NCI-H446 (cell line): ENCODE data around the gene WDR73.

ENCODE experiments used
- DNase-seq, 2 experiments: peaks; one replicate each; lab custom pipeline; 2025; lab: John Stamatoyannopoulos, UW

Gene WDR73

GRCh38 chr15:84611631-84612030 lies 42.5 kb downstream of the WDR73 start:
- no peak for DNase-seq

- no peak for DNase-seq
Observed at GRCh38 chr15:84609818-84610525, 44.1 kb downstream of the WDR73 start.

GRCh38 chr15:84608707-84609284 lies 45.3 kb downstream of the WDR73 start:
- no peak for DNase-seq

DNA sequence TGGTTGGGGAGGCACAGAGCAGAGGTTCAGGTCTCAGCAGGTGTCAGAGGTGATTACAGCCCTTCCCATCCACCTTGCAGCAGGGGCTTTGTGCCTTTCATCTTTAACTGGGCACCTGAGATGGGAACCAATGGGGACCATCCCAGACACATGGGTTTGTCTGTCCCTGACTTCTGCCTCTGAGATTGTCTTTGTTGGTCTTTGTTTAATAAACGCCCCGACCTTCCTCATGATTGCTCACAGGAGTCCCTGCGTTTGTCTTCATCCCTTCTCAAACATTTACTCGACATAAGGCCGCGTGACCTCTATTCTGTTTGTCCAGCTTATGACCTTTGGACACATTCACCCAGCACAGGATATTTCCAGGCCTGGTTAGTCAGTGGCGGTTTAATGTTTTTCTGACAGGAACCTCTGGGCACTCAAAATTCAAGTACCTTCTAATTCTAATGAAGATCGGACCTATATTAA lies 47.4 kb downstream of the WDR73 start:
- DNase-seq = no peak

GRCh38 chr15:84605554-84605882 lies 48.6 kb downstream of the WDR73 start:
- DNase-seq = no peak

- no peak for DNase-seq
Observed at GRCh38 chr15:84604826-84605553, 49.1 kb downstream of the WDR73 start.

DNA sequence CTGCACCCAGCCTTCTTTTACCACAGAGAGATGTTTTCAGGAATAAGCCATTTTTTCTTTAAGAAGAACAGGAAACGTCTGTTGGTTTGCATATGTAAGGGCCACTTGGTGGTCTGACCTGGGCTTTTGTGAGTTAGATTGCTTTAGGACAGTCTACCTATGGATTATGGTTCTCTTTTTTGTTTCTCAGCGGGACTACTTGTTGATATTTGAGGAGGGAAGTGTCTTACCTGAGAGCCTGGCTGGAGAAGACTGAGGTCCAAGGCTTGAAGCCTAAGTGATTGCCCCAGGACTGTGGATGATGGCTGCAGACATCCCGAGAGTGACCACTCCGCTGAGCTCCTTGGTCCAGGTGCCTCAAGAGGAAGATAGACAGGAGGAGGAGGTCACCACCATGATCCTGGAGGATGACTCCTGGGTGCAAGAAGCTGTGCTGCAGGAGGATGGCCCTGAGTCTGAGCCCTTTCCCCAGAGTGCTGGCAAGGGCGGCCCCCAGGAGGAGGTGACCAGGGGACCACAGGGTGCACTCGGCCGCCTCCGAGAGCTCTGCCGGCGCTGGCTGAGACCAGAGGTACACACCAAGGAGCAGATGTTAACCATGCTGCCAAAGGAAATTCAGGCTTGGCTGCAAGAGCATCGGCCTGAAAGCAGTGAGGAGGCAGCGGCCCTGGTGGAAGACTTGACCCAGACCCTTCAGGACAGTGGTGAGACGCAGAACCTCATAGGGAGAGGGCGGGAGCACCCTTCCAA lies 50.3 kb downstream of the WDR73 start:
- DNase-seq = no peak

DNA sequence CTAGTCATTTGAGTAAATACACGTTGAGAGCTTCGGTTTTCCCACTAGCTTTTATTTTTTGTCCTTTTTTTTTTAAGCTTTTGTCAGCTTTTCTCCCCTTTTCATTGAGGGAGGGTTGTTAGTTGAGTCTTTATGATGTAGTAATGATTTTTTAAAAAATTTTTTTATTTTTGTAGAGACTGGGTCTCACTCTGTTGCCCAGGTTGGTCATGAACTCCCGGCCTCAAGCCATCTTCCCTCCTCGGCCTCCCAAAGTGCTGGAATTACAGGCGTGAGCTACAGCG lies 52.6 kb downstream of the WDR73 start:
- DNase-seq = no peak

DNA sequence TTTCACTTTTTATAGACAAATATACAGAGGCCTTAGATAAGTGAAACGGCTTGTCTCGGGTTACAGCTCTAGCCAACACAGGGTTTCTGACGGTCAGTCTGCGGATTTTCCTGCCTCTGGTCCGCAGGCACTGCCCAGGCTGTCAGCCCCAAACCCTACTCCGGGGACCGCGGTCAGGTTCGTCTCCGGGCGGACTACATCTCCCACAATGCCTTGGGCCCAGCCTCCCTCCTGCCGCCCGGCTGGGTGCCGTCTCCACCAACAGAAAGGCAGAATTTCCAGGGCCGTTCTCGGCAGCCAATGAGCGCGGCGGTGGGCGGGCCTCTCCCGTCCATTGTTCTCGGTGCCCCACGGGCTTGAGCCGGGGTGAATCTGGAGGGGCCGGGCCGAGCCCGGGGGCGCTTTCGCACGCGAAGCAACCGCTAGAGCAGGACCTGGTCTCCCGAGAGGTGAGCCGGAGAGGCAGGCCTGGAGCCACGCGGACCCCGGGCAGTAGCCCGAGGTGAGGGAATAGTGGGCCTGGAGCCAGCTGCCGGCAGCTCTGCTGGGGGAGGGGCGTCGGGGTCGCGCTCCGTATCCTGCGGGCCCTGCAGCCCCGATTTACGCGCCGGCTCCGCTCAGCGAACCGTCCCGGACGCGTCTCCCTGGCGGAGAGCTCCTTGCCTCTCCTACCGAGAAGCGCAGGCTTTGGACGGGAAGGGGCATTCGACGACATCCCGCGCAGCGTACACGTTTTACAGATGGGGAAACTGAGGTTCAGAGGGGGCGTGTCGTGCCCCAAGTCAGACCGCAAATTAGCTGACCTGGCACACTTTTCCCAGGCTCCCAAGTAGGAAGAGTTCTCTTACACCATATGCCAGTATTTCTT lies 53.2 kb downstream of the WDR73 start, which contains the start of gene ZSCAN2:
Gene ZSCAN2 (plus strand): TSS at position 323 of the 868 bp plus-strand sequence. CDS start 2,919 bp downstream, outside the sequence.
- DNase-seq = peak; percentile 87 to 95

GRCh38 chr15:84600331-84600686 lies 53.8 kb downstream of the WDR73 start:
- peak; percentile 63 to 74 for DNase-seq

- DNase-seq = no peak
Observed at GRCh38 chr15:84599906-84600305, 54.2 kb downstream of the WDR73 start.

DNA sequence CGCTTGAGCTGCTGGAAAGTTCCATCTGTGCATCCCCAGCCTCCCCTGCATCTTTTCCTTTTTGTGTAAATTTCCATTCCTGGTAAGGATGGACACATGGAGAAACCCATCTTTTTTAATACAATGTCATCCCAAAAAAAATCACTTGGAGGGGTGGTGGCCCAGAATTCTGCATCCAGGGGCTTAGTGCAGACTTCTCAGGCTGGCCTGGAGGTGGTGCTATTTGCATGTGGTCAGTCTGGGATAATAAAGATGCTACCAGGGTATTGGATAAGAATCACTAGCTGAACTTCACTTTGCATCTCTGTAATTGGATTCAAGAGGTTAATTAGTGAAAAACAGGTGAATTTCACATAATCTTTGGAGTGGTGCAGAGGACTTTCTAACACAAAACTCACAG lies 55.1 kb downstream of the WDR73 start:
- DNase-seq = peak; percentile 15 to 51

DNA sequence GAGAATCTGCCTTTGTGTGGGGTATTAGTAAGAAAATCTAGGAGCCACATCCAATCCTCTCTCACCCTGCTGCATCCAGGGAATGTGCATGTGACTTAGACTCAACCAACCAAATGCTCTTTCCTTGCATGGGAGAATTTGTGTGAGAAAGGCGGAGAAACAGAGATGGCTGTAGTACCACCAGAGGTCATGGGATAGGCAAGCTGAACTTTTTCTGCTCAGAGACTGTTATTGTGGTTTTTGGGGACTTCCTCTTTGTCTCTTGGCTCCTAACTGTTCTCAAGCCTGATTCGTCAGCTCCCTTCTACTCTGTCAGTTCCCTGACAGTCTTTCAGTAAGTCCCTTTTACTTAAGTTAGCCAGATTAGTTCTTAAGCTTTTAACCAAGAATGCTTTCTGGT lies 55.8 kb downstream of the WDR73 start:
- DNase-seq = no peak

DNA sequence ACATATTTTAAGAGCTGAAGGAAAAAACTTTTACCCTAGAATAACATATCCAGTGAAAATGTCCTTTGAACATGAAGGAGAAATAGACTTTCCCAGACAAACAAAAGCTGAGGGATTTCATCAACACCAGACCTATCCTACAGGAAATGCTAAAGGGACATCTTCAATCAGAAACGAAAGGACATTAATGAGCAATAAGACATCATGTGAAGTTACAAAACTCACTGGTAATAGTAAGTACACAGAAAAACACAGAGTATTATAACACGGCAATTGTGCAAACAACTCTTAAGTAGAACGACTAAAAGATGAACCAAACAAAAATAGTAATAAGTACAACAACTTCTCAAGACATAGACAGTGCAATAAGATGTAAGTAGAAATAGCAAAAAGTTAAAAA lies 56.8 kb downstream of the WDR73 start:
- DNase-seq = no peak

- no peak for DNase-seq
Observed at GRCh38 chr15:84595660-84596059, 58.4 kb downstream of the WDR73 start.

- peak in 1 of 2 experiments; percentile 4 for DNase-seq
Observed at GRCh38 chr15:84594617-84595290, 59.3 kb downstream of the WDR73 start.

DNA sequence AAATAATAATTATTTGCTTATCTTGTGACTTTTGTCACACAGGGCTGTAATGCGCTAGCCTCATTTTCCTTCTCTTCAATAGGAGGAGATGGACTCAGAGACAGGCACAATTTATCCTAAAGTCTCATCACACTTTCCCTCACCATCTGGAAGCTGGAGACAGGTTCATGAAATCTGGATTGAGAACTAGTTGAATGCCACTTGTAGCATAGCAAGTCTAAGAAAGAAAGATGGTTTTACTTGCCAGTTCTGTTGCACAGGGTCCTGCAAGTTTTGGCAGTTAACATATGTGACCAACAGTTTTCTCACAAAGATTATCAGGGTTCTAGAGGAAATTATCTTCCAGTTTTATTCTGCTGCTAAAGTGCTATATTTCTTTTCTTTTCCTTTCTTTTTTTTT lies 62.3 kb downstream of the WDR73 start:
- no peak for DNase-seq

DNA sequence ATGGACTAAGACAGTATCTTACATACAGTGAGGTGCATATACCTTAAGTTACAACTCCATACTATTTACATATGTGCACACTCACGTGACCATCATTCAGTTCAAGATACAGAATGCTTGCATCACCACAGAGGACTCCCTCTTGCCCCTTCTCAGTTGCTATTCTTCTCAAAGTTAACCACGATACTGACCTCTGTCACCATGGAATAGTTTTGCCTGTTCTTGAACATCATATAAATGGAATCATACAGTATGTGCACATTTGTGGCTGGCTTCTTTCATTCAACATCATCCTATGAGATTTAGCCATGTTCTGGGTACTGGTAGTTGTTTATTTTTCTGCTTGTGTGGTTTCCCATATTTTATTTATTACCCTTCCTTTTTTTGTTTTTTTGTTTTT lies 63.7 kb downstream of the WDR73 start:
- no peak for DNase-seq
